ENCODE measurements around the gene HAGH.

DNA sequence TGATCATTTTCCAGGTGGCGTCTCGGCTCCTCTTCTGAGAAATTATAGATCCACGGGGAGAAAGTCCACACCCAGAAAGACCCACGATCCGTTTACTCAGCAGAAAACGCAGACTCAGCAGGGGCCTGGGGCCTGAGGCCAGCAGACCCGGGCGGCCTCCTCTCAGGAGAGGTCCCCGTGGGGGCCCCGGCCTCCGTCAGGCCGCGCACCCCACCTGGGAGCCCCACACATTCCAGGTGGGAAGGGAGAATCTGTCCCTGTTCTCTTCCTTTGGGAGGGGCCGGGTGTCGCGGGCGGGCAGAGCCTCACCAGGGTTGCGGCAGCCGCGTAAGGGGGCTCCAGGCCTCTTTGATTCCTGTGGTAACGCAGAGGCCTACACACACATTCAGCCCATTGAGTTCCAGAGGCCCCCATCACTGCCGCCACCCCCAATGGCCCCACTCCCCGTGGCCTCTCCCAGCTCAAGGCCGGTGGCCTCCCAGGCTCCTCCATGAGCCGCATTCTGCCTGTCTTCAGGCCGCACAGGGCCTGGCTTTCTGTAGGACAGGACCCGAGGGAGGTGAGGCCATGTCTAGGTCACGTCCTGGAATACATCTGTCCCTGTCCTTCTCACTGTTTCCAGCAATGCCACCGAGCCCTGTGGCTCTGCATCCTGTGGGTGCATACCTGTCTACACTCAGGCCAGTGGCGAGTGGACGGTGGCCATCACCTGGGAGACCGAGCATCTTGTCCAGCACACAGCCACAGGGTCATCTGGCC lies 31.5 kb downstream of the HAGH start:
- TF ChIP-seq, protein P1, sequence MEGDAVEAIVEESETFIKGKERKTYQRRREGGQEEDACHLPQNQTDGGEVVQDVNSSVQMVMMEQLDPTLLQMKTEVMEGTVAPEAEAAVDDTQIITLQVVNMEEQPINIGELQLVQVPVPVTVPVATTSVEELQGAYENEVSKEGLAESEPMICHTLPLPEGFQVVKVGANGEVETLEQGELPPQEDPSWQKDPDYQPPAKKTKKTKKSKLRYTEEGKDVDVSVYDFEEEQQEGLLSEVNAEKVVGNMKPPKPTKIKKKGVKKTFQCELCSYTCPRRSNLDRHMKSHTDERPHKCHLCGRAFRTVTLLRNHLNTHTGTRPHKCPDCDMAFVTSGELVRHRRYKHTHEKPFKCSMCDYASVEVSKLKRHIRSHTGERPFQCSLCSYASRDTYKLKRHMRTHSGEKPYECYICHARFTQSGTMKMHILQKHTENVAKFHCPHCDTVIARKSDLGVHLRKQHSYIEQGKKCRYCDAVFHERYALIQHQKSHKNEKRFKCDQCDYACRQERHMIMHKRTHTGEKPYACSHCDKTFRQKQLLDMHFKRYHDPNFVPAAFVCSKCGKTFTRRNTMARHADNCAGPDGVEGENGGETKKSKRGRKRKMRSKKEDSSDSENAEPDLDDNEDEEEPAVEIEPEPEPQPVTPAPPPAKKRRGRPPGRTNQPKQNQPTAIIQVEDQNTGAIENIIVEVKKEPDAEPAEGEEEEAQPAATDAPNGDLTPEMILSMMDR (IDR thresholded peaks at IDR 0.05; ENCODE audit: low read depth, low read length) = no peak
- TF ChIP-seq POLR2A (IDR thresholded peaks at IDR 0.05; ENCODE audit: extremely low read depth, insufficient read length) = no peak
